LNCAP (cell line): ENCODE data around the gene LRP1B.

Source experiments
- TF ChIP-seq, protein P1 (sequence below): fragments of 450-650 bp; IDR thresholded peaks from 2 replicates; pipeline ENCODE4 v1.5.1; 2017; ENCODE audit warnings: mild to moderate bottlenecking

LRP1B gene

DNA sequence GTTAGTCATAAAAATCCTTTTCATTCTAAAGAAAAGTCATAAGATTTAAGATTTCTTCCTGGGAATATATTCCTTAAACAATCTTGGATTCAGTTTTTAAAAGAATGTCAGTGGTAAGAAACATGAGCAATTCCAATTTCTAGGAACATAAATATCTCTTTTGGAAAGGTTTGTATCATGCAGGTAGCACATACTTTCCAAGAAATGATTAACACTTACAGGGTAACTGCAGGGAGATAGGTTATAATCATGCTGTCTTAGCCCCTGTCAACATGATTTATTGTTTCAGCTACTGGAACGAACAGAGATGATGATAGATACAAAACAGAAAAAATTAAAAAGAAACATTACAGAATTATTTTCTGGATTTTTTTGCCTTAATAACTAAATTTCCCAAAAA is 1537.7 kb downstream of the LRP1B start:
- TF ChIP-seq, protein P1, sequence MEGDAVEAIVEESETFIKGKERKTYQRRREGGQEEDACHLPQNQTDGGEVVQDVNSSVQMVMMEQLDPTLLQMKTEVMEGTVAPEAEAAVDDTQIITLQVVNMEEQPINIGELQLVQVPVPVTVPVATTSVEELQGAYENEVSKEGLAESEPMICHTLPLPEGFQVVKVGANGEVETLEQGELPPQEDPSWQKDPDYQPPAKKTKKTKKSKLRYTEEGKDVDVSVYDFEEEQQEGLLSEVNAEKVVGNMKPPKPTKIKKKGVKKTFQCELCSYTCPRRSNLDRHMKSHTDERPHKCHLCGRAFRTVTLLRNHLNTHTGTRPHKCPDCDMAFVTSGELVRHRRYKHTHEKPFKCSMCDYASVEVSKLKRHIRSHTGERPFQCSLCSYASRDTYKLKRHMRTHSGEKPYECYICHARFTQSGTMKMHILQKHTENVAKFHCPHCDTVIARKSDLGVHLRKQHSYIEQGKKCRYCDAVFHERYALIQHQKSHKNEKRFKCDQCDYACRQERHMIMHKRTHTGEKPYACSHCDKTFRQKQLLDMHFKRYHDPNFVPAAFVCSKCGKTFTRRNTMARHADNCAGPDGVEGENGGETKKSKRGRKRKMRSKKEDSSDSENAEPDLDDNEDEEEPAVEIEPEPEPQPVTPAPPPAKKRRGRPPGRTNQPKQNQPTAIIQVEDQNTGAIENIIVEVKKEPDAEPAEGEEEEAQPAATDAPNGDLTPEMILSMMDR: no peak

DNA sequence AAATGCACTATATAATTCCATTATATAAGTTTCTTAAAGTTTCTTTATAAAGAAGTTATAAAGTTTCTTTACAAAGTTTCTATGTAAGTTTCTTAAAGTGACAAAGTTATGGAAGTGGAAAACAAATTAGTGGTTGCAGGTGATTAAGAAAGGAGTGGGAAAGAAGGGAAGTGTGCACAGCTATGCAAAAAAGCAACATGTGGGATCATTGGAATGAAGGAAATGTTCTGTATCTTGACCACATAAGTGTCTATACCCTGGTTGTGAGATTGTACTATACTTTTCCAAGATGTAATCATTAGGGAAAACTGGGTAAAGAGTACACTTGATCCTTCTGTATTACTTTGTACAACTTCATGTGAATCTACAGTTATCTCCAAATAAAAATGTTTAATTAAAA is 1541.1 kb downstream of the LRP1B start:
- TF ChIP-seq, protein P1: no peak

DNA sequence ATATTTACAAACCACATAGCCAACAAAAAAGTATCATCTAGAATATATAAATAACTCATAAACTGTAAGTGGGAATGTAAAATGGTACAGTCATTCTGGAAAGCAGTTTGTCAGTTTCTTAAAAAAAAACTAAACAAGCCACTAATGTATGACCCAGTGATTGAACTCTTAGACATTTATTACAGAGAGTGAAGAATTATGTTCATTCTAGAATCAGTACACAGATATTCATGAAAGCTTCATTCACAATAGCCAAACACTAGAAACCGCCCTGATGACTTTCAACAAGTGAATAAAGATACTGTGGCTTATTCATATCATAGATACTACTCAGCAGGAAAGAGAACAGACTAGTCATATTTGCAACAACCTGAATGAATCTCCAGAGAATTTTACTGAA is 1541.5 kb downstream of the LRP1B start:
- TF ChIP-seq, protein P1: no peak

DNA sequence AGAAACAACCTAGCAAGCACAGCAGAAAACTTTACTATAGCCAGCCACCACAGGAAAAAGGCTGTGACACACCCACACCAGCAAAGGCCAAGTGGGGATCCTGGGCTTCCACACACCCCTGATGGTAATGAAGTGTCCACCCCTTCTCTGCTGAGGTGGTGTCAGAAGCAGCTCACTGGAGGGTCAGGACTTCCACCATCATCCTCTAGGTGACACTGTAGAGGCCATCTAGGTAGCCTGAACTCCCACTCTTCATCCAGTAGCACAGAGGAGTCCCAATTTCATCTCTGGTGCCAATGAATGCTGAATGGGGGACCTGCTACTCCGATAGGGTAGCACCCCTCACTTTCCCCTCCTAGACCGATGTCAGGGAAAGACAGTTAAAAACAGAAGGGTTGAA is 1544.4 kb downstream of the LRP1B start:
- TF ChIP-seq, protein P1: peak; percentile 56

DNA sequence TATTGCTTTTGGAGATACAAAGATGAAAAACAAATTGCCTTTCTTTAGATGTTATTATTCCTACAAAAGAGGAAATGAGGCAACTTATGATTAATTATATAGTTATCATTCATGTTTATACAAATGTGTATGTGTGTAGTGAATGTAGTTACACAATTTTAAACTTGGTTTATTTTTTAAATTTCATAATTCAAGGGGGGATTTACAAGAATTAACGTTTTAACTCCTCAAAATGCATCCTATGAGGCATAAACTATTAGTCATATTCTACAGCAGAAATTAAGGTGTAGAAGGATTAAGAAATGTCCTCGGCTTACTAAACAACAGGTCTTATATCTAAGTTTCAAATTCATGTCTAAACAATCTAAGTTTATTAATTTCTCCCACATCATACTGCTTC is 1545.8 kb downstream of the LRP1B start:
- TF ChIP-seq, protein P1: no peak

DNA sequence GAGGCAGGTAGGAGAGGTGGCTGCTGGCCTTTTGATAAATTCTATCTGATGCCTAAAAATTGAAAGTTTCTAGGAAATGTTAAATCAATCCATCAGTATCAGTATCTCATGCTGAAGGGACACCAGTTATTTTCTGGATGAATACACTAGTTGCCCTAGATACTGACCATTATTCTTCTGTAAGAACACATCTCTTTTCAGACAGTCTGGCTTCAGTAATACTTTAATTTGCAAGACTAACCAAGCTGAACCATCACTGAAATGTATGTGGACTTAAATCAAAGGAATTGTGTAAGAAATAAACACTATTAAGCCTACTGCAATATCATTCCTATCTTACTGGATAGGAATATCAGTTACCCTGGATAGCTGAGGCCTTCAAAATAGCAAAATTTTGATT is 1546.3 kb downstream of the LRP1B start:
- TF ChIP-seq, protein P1: no peak

DNA sequence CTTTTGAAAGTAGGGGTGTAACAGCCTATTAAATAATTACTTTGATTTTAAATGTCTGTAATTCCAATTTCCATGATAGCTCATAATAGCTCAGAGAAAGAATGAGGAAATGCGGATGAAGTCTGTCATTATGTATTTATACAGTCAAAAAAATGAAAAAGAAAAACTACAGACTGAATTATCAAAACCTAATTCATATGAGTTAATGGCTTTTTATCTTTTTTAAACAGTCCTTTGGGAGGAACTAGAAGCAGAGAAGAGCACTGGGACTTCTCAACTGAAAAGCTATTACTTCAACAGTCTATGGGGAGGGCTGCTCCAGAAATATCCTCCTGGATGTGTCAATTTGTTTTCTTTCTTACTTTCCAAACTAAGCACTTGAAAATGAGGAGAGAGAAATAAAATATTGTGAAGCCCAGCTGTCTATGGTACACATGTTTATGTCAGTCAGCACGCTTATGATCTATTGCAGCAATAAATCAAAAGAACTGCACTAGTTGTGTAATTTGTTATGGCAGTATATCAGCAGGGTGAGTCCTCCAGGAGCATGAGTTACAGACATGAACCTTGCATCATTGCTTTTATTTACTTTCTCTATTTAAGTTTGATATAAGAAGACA is 1550.2 kb downstream of the LRP1B start:
- TF ChIP-seq, protein P1: no peak

DNA sequence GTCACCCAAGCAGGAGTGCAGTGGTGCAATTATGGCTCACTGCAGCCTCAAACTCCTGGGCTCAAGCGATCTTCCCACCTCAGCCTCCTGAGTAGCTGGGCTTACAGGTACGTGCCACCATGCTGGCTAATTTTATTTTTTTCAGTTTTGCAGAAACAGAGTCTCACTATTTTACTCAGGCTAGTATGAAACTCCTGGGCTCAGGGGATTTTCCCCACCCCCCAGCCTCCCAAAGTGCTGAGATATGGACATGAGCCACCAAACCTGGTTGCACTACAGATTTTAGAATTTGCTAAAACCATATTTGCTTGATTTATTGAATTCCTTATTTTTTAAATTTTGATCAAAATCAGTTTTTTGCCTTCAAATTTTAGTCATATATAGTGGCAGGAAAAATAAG is 1553.4 kb downstream of the LRP1B start:
- TF ChIP-seq, protein P1: no peak
